Fibroblast of lung (primary cell): Measurements from ENCODE around the gene C12orf56.

Source experiments
- EZH2 ChIP-seq: IDR thresholded peaks from 2 replicates; pipeline ENCODE4 v1.5.1; 2012; ENCODE audit warnings: low read length, control low read depth, mild to moderate bottlenecking; ENCODE audit errors: missing control alignments
- TF ChIP-seq, protein P1 (sequence below), 2 donors: IDR thresholded peaks in 1 of 2; conservative IDR thresholded peaks in 1 of 2; 1 replicate in 1 of 2; 2 replicates in 1 of 2; pipeline ENCODE4 v1.5.1; 2011 to 2012; ENCODE audit warnings: low read length in 2 of 2, control low read depth in 1 of 2, inconsistent platforms in 1 of 2, low read depth in 1 of 2, mild to moderate bottlenecking in 1 of 2

DNA sequence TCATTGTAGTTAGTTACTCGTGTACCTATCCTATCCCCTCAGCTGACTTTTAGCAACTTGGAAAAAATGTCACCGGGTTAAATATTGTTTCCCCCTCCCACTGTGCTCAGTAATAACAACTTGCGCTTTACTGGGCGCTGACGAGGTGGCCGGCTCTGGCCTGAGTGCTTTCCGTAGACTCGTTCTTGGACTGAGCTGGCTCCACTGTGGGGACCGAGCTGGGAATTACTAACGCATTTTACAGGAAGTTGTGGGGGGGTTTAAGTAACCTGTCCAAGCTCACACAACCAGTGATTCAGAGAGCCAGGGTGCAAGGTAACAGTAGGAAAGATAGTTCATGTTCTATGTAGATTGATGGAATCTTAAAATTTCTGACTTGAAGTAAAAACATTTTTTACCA, 86.0 kb downstream of the C12orf56 start:
- no peak for TF ChIP-seq EZH2
- TF ChIP-seq, protein P1, sequence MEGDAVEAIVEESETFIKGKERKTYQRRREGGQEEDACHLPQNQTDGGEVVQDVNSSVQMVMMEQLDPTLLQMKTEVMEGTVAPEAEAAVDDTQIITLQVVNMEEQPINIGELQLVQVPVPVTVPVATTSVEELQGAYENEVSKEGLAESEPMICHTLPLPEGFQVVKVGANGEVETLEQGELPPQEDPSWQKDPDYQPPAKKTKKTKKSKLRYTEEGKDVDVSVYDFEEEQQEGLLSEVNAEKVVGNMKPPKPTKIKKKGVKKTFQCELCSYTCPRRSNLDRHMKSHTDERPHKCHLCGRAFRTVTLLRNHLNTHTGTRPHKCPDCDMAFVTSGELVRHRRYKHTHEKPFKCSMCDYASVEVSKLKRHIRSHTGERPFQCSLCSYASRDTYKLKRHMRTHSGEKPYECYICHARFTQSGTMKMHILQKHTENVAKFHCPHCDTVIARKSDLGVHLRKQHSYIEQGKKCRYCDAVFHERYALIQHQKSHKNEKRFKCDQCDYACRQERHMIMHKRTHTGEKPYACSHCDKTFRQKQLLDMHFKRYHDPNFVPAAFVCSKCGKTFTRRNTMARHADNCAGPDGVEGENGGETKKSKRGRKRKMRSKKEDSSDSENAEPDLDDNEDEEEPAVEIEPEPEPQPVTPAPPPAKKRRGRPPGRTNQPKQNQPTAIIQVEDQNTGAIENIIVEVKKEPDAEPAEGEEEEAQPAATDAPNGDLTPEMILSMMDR (conservative IDR thresholded peaks at IDR 0.05 in 1 of 2, IDR thresholded peaks at IDR 0.05 in 1 of 2; ENCODE audit: low read depth in 1 of 2, low read length in 2 of 2): no peak
